A172 (cell line): ENCODE measurements around the gene PLPP2. TPM values are rescaled to one million over a fixed set of nuclear protein-coding genes. Genes with fewer than 3 reads are reported as not detected.
"Not testable (repeated sequence)": the region's sequence is repeated elsewhere in the genome, so short reads cannot be mapped to it uniquely, and the experiment has no call there.

Experiments
- DNase-seq: peaks from one replicate; pipeline ENCODE4 v3.0.0-alpha.2; 2015; ENCODE audit warnings: low spot score
- total RNA-seq: library from RNA; depleted of rRNA; stranded (reverse); fragments of >200 nt; shearing (Covaris generic); gene quantifications from 2 replicates; pipeline ENCODE4 v1.2.3, GENCODE V29; 2014; rRNA removed

Gene PLPP2
- total RNA-seq, 1 experiment from 2014 or later = 203 TPM

DNA sequence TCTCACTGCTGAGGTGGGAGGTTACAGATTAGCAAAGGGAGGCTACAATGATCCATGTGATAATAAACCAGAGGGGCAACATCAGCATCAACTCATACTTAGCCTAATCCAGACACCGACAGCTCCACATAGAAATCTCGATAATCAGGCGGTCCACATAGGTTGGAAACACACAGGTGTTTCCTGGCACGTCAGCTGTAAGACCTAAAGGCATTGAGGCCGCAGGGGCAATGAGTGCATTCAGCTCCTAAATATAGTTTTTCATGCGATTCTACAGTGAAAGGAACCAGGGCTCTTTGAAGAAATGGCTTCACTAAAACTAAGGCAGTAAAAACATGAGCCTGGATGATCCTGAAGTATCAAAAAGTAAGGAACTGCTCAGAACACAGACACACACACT is 19.3 kb downstream of the PLPP2 start:
- no peak for DNase-seq

DNA sequence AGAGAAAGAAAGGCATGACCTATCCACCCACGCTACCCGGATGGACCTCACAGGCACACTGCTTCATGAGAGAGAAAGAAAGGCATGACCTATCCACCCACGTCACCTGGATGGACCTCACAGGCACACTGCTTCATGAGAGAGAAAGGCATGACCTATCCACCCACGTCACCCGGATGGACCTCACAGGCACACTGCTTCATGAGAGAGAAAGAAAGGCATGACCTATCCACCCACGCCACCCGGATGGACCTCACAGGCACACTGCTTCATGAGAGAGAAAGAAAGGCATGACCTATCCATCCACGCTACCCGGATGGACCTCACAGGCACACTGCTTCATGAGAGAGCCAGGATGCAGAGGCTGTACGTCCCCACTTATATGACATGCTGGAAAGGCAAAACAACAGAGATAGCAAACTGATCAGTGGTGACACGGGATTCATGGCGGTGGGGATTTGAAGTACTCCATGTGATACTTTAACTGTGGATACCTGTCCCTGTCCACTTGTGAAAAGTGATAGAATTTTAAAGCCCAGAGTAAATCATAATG is 20.4 kb downstream of the PLPP2 start:
- not testable (repeated sequence) for DNase-seq

DNA sequence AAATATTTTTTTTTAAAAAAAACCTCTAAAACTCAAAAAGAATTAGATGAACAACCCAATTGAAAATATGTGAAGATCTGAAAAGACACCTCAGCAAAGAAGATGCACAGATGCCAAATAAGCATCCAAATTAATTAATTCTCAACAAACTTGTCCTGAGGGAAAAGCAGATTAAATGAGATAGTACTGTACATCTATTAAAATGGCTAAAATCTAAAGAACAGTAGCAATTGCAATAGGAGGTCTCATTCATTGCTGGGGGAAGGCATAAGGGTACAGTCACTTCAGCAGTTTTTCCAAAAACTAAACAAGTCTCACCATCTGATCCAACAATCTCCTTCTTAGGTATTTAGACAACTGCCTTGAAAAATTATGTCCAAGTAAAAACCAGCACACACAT is 22.0 kb downstream of the PLPP2 start:
- DNase-seq = no peak

DNA sequence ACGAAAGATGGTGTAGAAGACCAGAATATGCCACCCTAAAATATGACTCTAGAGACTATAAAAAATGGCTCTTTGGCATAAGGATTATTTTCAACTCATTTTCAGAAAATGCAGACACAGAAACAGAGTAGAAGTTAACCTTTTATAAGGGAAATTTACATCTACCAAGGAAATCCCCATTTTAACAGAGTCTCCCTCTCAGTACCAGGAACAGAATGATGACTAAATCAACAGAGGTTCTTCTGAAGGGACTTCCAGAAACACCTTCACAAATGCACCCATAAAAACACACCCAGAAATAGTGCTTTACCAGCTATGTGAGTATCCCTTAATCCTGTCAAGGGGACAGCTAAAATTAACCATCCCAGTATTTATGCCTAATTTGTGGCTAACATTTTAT is 29.1 kb downstream of the PLPP2 start:
- DNase-seq = no peak

DNA sequence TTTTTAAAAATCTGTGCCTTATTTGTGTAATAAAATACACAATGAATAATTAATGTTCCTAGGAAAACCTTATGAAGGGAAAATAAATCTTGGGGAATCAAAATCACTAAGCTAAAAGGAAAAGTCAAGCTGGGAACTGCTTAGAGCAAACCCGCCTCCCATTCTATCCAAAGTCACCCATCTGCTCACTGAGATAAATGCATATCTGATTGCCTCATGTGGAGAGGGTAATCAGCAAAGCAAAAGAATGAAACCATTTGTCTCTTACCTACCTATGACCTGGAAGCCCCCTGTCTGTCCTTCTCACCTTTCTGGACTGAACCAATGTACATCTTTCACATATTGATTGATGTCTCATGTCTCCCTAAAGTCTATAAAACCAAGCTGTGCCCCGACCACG is 34.4 kb downstream of the PLPP2 start:
- DNase-seq = not testable (repeated sequence)

DNA sequence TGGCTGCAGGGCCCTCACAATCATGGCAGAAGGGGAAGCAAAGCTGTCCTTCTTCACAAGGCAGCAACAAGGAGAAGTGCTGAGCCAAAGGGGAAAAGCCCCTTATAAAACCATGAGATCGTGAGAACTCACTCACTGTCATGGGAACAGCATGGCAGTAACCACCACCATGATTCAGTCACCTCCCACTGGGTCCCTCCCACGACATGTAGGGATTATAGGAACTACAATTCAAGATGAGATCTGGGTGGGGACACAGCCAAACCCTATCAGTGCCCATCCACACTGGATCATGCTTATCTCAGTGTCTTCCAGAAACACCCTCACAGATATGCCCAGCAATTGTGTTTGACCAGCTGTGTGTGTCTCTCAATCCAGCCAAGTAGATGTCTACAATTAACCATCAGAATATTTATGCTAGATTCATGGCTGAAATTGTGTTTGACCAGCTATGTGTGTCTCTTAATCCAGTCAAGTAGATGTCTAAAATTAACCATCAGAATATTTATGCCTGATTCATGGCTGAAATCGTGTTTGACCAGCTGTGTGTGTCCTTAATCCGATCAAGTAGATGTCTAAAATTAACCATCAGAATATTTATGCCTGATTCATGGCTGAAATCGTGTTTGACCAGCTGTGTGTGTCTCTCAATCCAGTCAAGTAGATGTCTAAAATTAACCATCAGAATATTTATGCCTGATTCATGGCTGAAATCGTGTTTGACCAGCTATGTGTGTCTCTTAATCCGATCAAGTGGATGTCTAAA is 38.6 kb downstream of the PLPP2 start:
- not testable (repeated sequence) for DNase-seq

DNA sequence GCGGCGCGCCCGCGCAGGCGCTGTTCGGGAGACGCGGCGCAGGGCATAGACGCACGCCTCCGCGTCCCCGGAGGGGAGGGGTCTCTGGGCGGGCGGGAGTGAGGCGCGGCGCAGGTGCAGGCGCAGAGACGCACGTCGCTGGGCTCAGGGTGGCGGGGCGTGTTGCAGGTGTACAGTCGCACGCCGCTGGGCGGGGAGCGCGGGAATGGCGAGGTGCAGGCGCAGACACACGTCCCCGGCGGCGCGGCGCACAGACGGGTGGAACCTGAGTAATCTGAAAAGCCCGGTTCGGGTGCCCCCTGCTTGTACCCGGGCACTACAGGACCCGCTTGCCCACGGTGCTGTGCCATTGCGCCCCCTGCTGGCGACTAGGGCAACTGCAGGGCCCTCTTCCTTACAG is 44.7 kb downstream of the PLPP2 start:
- no peak for DNase-seq

DNA sequence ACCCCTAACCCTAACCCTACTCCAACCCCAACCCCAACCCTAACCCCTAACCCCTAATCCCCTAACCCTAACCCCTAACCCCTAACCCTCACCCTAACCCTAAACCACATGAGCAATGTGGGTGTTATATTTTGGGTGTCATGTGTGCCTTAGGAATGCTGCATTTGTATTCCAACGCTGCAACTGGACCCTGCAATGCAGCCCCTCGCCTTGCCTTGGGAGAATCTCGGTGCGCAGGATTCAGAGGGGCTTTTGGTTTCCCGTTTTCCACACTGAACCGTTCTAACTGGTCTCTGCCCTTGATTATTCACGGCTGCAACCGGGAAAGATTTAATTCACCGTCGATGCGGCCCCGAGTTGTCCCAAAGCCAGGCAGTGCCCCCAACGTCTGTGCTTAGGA is 45.3 kb downstream of the PLPP2 start:
- not testable (repeated sequence) for DNase-seq

DNA sequence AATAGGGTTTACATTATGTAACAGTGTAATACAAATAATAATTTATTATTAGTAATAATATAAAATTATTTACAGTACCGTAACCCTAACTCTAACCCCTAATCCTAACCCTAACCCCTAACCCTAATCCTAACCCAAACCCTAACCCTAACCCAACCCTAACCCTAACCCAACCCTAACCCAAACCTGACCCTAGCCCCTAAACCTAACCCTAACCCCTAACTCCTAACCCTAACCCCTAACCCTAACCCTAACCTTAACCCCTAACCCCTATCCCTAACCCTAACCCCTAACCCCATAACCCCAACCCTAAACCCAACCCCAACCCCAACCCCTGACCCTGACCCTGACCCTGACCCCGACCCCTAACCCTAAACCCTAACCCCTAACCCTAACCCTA is 45.7 kb downstream of the PLPP2 start:
- no peak for DNase-seq

Other genes with a start within 250 kb of the PLPP2 start
- gene OR4F17, start 184.3 kb downstream of the PLPP2 start, total RNA-seq = not detected in 2 replicates
- 11.9 and 23.2 TPM in 2 replicates for gene MIER2, start 53.4 kb upstream of the PLPP2 start, total RNA-seq
- 8.8 and 12.2 TPM in 2 replicates for gene C2CD4C, start 117.7 kb upstream of the PLPP2 start, total RNA-seq
- 12.5 and 19.6 TPM in 2 replicates for gene SHC2, start 169.6 kb upstream of the PLPP2 start, total RNA-seq
- gene MADCAM1, start 205.1 kb upstream of the PLPP2 start, total RNA-seq = 0.48 and 0.71 TPM in 2 replicates
- gene TPGS1, start 216.1 kb upstream of the PLPP2 start, total RNA-seq = 44.3 and 104 TPM in 2 replicates
- 96.1 and 105 TPM in 2 replicates for gene CDC34, start 240.4 kb upstream of the PLPP2 start, total RNA-seq